Brain microvascular endothelial cell (primary cell): Measurements from ENCODE around the gene EDAR.

Source experiments
- DNase-seq: peaks from one replicate; pipeline ENCODE4 v3.0.0-alpha.2; 2020
- H3K27ac ChIP-seq: fragments of 250-450 bp; sonication (Bioruptor Pico); 2 replicates; pipeline ENCODE4 v1.5.1; 2020; ENCODE audit warnings: mild to moderate bottlenecking, moderate library complexity
- H3K27me3 ChIP-seq: fragments of 250-450 bp; sonication (Bioruptor Pico); replicated peaks from 2 replicates; pipeline ENCODE4 v1.5.1; 2020; ENCODE audit warnings: mild to moderate bottlenecking
- H3K36me3 ChIP-seq: fragments of 250-450 bp; sonication (Bioruptor Pico); replicated peaks from 2 replicates; pipeline ENCODE4 v1.5.1; 2020; ENCODE audit warnings: mild to moderate bottlenecking
- H3K4me3 ChIP-seq: 2 replicates; pipeline ENCODE4 v1.5.1; 2011; ENCODE audit warnings: low read depth, mild to moderate bottlenecking, control low read depth, low read length, moderate library complexity
- in situ Hi-C: cut with HindIII; loops from 2 replicates; pipeline ENCODE4 v1.10.0; 2017; ENCODE audit warnings: low sequenced_read_pairs, low pct_ligation_motif_present
- TF ChIP-seq, protein P1 (sequence below): IDR thresholded peaks from 2 replicates; pipeline ENCODE4 v1.5.1; 2011; ENCODE audit warnings: low read depth, mild to moderate bottlenecking, moderate library complexity, low read length, control low read depth, inconsistent platforms; ENCODE audit errors: missing control alignments

The EDAR gene

DNA sequence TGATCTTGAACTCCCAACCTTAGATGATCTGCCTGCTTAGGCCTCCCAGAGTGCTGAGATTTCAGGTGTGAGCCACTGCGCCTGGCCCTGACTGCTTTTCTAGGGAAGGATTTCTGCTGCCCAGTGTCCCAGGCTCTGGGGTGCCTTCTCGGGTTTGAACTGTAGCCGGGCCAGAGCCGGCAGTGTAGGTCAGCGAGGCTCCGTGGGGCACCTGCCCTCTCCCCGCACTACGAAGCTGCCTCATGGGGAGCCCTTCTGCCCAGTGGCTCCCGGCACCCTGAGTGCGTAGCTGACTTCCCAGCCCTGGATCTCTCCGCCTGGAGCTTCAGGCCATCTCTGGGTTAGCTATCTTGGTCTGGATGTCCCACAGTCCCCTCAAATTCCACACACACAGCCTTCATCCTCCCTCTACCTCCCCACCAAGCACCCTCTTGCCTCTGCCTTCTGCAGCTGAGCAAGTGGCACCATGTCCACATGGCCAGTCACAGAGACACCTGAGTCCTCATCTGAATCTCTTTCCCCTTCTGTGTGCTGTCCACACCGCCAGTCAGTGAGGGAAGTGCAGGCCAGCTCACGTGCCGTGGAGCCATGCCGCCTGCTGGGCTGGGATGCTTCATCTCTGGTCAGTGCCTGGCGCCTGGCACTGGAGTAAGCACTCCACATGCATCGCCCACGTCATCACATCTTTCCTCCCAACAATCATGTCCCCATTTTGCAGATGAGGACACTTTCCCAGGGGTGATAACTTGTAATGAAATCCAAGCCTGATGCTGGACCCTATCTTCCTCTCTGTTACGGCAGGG, 69.2 kb downstream of the EDAR start:
- DNase-seq: no peak
- TF ChIP-seq, protein P1, sequence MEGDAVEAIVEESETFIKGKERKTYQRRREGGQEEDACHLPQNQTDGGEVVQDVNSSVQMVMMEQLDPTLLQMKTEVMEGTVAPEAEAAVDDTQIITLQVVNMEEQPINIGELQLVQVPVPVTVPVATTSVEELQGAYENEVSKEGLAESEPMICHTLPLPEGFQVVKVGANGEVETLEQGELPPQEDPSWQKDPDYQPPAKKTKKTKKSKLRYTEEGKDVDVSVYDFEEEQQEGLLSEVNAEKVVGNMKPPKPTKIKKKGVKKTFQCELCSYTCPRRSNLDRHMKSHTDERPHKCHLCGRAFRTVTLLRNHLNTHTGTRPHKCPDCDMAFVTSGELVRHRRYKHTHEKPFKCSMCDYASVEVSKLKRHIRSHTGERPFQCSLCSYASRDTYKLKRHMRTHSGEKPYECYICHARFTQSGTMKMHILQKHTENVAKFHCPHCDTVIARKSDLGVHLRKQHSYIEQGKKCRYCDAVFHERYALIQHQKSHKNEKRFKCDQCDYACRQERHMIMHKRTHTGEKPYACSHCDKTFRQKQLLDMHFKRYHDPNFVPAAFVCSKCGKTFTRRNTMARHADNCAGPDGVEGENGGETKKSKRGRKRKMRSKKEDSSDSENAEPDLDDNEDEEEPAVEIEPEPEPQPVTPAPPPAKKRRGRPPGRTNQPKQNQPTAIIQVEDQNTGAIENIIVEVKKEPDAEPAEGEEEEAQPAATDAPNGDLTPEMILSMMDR: no peak
- H3K27me3 ChIP-seq: peaks cover 7% of the 10 kb centered on the region
- H3K4me3 ChIP-seq: no peak overlapping the region
- no peaks in the 10 kb centered on the region for H3K36me3 ChIP-seq
- in situ Hi-C loops: no loop called here
- H3K27ac ChIP-seq: no peak overlapping the region

DNA sequence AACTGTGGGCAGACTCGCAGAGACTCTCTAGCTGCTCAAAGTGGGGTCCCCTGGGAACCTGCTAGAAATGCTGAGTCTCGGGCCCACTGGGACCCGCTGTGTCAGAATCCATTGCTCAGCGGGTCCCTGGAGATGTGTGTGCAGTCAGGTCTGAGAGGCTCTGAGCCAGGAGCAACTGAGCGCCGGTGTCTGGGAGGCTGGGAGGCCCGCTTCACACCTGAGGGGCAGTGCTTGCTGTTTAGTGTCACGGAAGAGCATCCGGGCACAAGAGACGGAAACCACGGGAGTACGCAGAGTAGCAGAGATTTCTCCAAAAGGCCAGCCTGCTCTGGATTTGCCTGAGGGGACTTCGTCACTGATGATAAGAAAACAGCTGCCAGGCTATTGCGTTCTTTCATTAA, 70.1 kb downstream of the EDAR start:
- in situ Hi-C loops: no loop called here
- DNase-seq: no peak
- TF ChIP-seq, protein P1: no peak
- H3K4me3 ChIP-seq: no peak overlapping the region
- no peak overlapping the region for H3K27ac ChIP-seq
- no peaks in the 10 kb centered on the region for H3K36me3 ChIP-seq
- H3K27me3 ChIP-seq: peaks cover 7% of the 10 kb centered on the region

DNA sequence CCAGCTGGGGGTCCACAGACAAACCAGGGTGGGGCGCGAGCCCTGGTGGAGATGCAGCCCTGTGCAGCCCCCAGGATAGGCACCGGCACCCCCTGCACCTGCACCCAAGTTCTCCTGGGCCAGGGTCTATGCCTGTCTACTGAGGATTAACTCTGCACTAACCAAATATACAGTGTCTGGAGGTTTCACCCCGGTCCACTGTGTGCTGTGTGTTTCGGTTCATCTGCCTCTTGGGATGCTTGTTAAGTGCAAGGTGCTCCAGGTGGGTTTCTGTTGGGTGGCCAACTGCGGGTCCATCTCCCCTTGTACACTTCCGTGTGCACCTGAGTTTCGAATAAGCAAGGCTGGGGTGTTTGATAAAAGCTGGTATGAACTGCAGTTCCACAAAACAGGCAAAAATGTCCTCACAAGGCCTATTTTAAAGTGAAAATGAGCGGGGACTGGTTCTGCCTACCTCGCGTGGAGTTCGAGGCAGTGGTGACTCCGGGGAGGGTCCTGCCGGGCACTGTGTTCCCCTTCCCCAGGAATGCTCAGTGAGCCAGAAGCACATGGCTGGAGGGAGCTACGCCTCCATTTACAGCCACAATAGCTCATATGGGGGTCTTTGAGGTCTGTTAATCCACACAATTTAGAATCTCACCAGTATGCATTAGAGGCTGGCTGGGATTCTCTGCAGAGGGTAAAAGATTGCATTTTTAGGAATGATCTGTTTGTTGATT, 70.7 kb downstream of the EDAR start:
- Histone ChIP-seq H3K4me3 (no peak overlapping the region), H3K27me3 (peaks cover 7% of the 10 kb centered on the region), H3K36me3 (no peaks in the 10 kb centered on the region), H3K27ac (no peak overlapping the region)
- TF ChIP-seq, protein P1: no peak
- no peak for DNase-seq
- in situ Hi-C loops: no loop called here

DNA sequence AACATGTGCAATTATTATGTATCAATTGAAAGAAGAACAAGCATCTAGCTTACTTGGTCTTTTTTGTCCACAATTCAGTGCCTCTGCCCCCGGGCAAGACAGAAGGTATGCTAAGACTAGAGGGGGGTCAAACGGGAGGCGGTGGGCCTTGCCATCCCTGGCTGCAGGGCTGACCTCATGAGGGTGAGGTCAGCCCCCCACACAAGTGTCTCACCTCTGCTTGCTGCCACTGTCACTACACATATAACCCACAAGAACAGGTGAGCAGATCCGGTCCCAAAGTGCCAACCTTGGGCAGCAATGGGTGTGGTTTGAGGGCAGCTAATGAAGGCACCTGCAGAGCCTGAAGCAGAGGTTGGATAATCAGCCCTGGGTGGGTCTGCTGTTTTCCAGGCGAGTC, 71.5 kb downstream of the EDAR start:
- peaks cover 7% of the 10 kb centered on the region for H3K27me3 ChIP-seq
- no peak overlapping the region for H3K27ac ChIP-seq
- in situ Hi-C loops: no loop called here
- no peak overlapping the region for H3K4me3 ChIP-seq
- TF ChIP-seq, protein P1: no peak
- no peak for DNase-seq
- no peaks in the 10 kb centered on the region for H3K36me3 ChIP-seq

DNA sequence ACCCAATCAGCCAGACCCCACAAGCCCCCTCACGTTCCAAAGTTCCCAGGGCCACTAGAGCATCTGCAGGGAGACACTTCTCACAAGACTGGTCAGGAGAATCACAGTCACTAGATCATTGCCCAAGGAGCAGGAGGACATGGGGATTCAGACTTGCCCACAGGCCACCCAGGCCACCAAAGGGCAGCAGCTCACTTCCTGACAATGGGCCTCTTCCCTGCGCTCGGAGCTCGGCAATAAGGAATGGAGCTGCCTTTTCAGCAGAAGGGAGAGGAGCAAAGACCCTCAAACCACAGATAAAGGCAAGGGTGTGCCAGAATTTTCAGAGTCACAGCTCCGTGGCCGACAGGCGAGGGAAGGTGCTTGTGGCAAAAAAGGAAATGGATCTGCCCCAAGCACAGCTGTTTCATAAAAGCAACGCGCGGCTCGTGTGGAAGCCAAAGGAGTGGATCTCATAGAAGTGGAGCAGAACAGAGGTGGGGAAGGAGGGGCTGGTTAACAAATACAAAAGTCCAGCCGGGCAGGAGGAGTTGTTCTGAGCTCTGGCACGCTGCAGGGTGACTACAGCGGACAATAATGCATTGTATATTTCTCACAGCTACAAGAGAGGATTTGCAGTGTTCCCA, 72.1 kb downstream of the EDAR start:
- in situ Hi-C loops: no loop called here
- H3K36me3 ChIP-seq: no peaks in the 10 kb centered on the region
- DNase-seq: no peak
- TF ChIP-seq, protein P1: no peak
- peaks cover 7% of the 10 kb centered on the region for H3K27me3 ChIP-seq
- no peak overlapping the region for H3K4me3 ChIP-seq
- no peak overlapping the region for H3K27ac ChIP-seq
